Common myeloid progenitor, CD34-positive (primary cell): ENCODE results near the gene GALNT6.

ENCODE experiments used
- CTCF ChIA-PET: fragments of 350-600 bp; sonication (Branson Sonifier 250); formaldehyde crosslinking; loops from one replicate; lab custom pipeline; 2021; ENCODE audit warnings: antibody characterized with exemption; lab: Charles Lee
- POLR2A ChIA-PET: fragments of 350-600 bp; sonication (Branson Sonifier 250); formaldehyde crosslinking; loops from one replicate; lab custom pipeline; 2021; ENCODE audit warnings: antibody characterized with exemption; lab: Charles Lee
- DNase-seq, 3 donors: peaks; one replicate each; pipeline versions ENCODE4 v3.0.0 to v3.0.0-alpha.2; 2013
- H3K27ac ChIP-seq, 2 experiments: 1 replicate in 1 of 2; 2 replicates in 1 of 2; pipeline ENCODE4 v1.7.0; 2013; ENCODE audit warnings: inconsistent platforms in 2 of 2, low read length in 2 of 2, mild to moderate bottlenecking in 2 of 2, low read depth in 1 of 2, moderate library complexity in 1 of 2; ENCODE audit not compliant: severe bottlenecking in 2 of 2, insufficient read depth in 1 of 2, poor library complexity in 1 of 2
- H3K27me3 ChIP-seq, 5 experiments: replicated peaks in 2 of 5; 1 replicate in 3 of 5; 2 replicates in 2 of 5; pipeline versions ENCODE4 v1.6.1 to v1.7.0; 2013; ENCODE audit warnings: low read length in 4 of 5, mild to moderate bottlenecking in 2 of 5, moderate library complexity in 2 of 5, inconsistent platforms in 1 of 5; ENCODE audit not compliant: insufficient read depth in 5 of 5, control insufficient read depth in 4 of 5
- H3K36me3 ChIP-seq, 4 experiments: 1 replicate in 2 of 4; 2 replicates in 2 of 4; pipeline versions ENCODE4 v1.6.1 to v1.7.0; 2013; ENCODE audit warnings: low read length in 3 of 4, control low read depth in 1 of 4, mild to moderate bottlenecking in 1 of 4; ENCODE audit not compliant: control insufficient read depth in 4 of 4, insufficient read depth in 4 of 4
- H3K4me1 ChIP-seq, 4 experiments: 1 replicate in 3 of 4; 2 replicates in 1 of 4; pipeline versions ENCODE4 v1.6.1 to v1.7.1; 2013; ENCODE audit warnings: low read length in 3 of 4, mild to moderate bottlenecking in 3 of 4, control low read depth in 1 of 4, inconsistent platforms in 1 of 4, moderate library complexity in 1 of 4; ENCODE audit not compliant: control insufficient read depth in 4 of 4, insufficient read depth in 4 of 4; ENCODE audit errors: control extremely low read depth in 1 of 4
- H3K4me3 ChIP-seq, 7 experiments: 1 replicate in 4 of 7; 2 replicates in 3 of 7; pipeline versions ENCODE4 v1.5.1 to v1.7.0; 2013; ENCODE audit warnings: mild to moderate bottlenecking in 7 of 7, low read length in 6 of 7, moderate library complexity in 6 of 7, inconsistent platforms in 2 of 7, low read depth in 2 of 7, control low read depth in 1 of 7; ENCODE audit not compliant: insufficient read depth in 4 of 7, control insufficient read depth in 1 of 7; ENCODE audit errors: extremely low read depth in 1 of 7
- H3K9me3 ChIP-seq, 5 experiments: 1 replicate in 4 of 5; 2 replicates in 1 of 5; pipeline versions ENCODE4 v1.6.1 to v1.7.1; 2013; ENCODE audit warnings: low read length in 4 of 5, mild to moderate bottlenecking in 2 of 5, inconsistent platforms in 1 of 5, low read depth in 1 of 5, moderate library complexity in 1 of 5; ENCODE audit not compliant: control insufficient read depth in 4 of 5, insufficient read depth in 2 of 5; ENCODE audit errors: control extremely low read depth in 1 of 5
- WGBS: methylation state at CpG from one replicate; pipeline ENCODE4 v1.1.5; 2013; ENCODE audit not compliant: insufficient coverage; 5-methylcytosine and 5-hydroxymethylcytosine counted together

Gene GALNT6

DNA sequence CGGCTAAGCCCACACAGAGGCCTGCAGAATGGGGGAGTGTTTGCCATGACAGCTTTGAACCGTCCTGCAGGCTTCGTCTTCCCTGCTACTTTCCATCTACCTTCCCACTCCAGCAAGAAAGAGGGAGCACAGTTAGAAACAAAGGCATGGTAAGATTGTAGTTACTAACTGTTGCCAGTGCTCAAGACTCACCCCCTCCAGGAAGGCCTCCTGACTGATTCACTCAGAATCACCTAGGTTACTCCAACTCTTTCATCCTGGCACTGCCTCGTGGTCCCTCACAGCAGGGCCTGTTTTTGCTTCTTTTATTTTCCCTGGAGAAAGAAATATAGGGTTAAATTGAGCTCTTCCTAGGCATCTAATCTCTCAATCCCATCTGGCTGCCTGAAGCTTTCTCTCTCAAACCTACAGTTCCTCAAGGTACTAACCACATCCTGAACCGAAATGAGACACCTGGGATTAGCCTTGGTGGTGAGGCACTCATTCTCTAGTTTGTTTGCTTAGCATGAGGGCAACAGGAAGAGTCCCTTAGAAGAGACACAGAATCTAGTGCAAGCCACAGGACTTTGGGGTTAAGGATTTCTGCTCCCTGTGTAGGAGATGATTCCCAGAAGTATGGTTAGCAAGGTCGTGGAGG lies 7.8 kb downstream of the GALNT6 start:
- POLR2A ChIA-PET = interaction anchor here (0.5 to 2.4 kb wide), 3 partner anchors 15 to 851 kb away, joined by 3 to 11 read pairs (median 4); no protein-coding TSS in a partner anchor
- 40% methylated on average over 3 of the region's 6 CpGs for WGBS
- peak; percentile 41 to 79 (median 70) for DNase-seq

DNA sequence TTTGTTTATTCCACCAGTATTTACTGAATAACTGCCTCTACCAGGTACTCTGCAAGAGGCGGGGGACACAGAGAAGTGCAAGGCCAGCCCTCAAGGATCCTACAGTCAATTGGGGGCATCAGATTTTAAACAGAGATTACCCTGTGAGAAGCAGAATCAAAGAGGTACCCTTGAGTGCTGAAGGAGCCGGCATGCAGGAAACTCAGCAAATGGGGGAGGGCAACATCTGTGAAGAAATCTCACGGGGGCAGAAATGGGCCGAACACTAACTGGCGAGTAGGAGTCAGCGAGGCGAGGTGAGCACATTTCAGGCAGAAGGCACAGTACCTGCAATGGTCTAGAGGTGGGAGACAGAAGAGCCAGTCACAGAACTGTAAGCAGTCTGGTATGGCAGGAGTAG lies 9.0 kb downstream of the GALNT6 start:
- ChIA-PET POLR2A (interaction anchor here (0.6 to 2.4 kb wide), 2 partner anchors 13 kb away, joined by 3 to 11 read pairs; no protein-coding TSS in a partner anchor), CTCF (interaction anchor here (2.8 to 3.6 kb wide), 3 partner anchors 9 to 38 kb away, joined by 9 to 27 read pairs (median 23); no protein-coding TSS in a partner anchor)
- 80% methylated on average over 6 of the region's 7 CpGs for WGBS

More for the DNA sequence above, 7.8 kb downstream of the GALNT6 start:
- no peak overlapping the region for H3K4me3 ChIP-seq
- peaks cover 0 to 20% (median 12%) of the 10 kb centered on the region in 4 experiments for H3K36me3 ChIP-seq
- H3K27me3 ChIP-seq = no peaks in the 10 kb centered on the region
- H3K27ac ChIP-seq = no peak overlapping the region
- H3K4me1 ChIP-seq = peaks cover 7 to 53% (median 43%) of the 10 kb centered on the region in 4 experiments
- H3K9me3 ChIP-seq = no peaks in the 10 kb centered on the region
- CTCF ChIA-PET = interaction anchor here (1.3 to 3.0 kb wide), 3 partner anchors 10 to 38 kb away, joined by 4 to 23 read pairs (median 6); no protein-coding TSS in a partner anchor

DNA sequence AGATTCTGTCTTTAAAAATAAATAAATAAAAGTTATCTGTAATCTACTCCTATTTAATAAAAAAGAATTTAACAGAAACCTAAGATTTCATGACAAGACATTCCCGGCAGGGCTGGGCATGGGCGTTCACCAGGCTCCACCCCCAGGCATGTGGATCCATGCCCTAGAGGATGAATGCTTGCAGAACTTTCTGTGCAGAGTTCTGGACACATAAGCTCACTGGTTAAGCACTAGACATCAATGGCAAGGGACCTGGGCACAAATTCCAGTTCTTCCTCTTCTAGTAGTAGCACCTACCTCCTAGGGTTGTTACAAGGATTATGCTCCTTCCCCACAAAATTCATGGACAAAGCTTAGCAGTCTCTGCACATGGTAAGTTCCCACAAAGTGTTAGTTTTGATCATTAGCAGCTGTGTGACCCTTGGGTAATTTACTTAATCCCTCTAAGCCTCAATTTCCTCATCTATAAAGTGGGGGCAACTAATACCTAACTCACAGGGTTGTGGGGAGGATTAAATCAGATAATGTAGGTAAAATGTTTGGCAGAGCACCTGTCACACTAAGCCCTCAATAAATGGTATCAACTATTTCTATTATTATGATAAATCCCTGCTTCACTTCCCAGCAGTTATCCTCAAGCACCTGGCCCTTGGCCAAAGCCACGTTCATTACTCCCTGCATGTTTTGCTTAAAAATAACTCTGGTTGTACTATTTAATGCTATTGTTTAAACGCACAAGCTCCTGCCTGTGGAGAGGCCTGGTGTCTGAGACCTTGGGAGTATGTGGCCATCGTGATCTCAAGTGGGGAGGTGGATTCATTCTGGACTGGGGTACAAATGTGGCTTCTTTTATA lies 9.8 kb downstream of the GALNT6 start:
- peaks cover 0 to 34% (median 18%) of the 10 kb centered on the region in 4 experiments for H3K36me3 ChIP-seq
- WGBS = 80% methylated on average over 4 of the region's 5 CpGs
- no peak for DNase-seq
- H3K9me3 ChIP-seq = no peaks in the 10 kb centered on the region
- peaks cover 4 to 46% (median 31%) of the 10 kb centered on the region in 4 experiments for H3K4me1 ChIP-seq
- POLR2A ChIA-PET = interaction anchor here (0.6 kb wide), 1 partner anchor 13 kb away, joined by 3 read pairs; no protein-coding TSS in a partner anchor
- CTCF ChIA-PET = interaction anchor here (1.0 to 3.6 kb wide), 5 partner anchors 8 to 38 kb away, joined by 3 to 27 read pairs (median 9); no protein-coding TSS in a partner anchor
- no peaks in the 10 kb centered on the region for H3K27me3 ChIP-seq
- no peak overlapping the region for H3K27ac ChIP-seq
- no peak overlapping the region for H3K4me3 ChIP-seq

More for the DNA sequence above, 9.0 kb downstream of the GALNT6 start:
- peaks cover 4 to 47% (median 33%) of the 10 kb centered on the region in 4 experiments for H3K4me1 ChIP-seq
- H3K9me3 ChIP-seq = no peaks in the 10 kb centered on the region
- H3K36me3 ChIP-seq = peaks cover 0 to 28% (median 14%) of the 10 kb centered on the region in 4 experiments
- no peak overlapping the region for H3K27ac ChIP-seq
- no peaks in the 10 kb centered on the region for H3K27me3 ChIP-seq
- no peak overlapping the region for H3K4me3 ChIP-seq
- no peak for DNase-seq

GRCh38 chr12:51379571-51379970 lies 11.6 kb downstream of the GALNT6 start:
- DNase-seq = no peak
- Histone ChIP-seq H3K4me3 (no peak overlapping the region), H3K36me3 (peaks cover under 1 to 37% (median 24%) of the 10 kb centered on the region in 4 experiments), H3K27ac (no peak overlapping the region), H3K9me3 (no peaks in the 10 kb centered on the region), H3K27me3 (no peaks in the 10 kb centered on the region), H3K4me1 (peaks cover 4 to 43% (median 29%) of the 10 kb centered on the region in 4 experiments)
- CTCF ChIA-PET = interaction anchor here (0.9 to 3.6 kb wide), 3 partner anchors 9 to 12 kb away, joined by 3 to 27 read pairs (median 5); partner anchors contain the start of gene GALNT6
- POLR2A ChIA-PET = no interaction called here
- WGBS = 97% methylated on average over 6 of the region's 11 CpGs

GRCh38 chr12:51378749-51379148 lies 12.5 kb downstream of the GALNT6 start:
- CTCF ChIA-PET = interaction anchor here (1.7 to 3.6 kb wide), 2 partner anchors 11 to 41 kb away, joined by 6 to 27 read pairs; no protein-coding TSS in a partner anchor
- peaks cover 6 to 41% (median 26%) of the 10 kb centered on the region in 4 experiments for H3K36me3 ChIP-seq
- POLR2A ChIA-PET = no interaction called here
- H3K9me3 ChIP-seq = no peaks in the 10 kb centered on the region
- DNase-seq = peak; percentile 55 to 81 (median 75)
- no peak overlapping the region for H3K4me3 ChIP-seq
- no peak overlapping the region for H3K27ac ChIP-seq
- H3K4me1 ChIP-seq = peaks cover 4 to 39% (median 26%) of the 10 kb centered on the region in 4 experiments
- no peaks in the 10 kb centered on the region for H3K27me3 ChIP-seq
- 50% methylated on average over 1 of the region's 2 CpGs for WGBS

DNA sequence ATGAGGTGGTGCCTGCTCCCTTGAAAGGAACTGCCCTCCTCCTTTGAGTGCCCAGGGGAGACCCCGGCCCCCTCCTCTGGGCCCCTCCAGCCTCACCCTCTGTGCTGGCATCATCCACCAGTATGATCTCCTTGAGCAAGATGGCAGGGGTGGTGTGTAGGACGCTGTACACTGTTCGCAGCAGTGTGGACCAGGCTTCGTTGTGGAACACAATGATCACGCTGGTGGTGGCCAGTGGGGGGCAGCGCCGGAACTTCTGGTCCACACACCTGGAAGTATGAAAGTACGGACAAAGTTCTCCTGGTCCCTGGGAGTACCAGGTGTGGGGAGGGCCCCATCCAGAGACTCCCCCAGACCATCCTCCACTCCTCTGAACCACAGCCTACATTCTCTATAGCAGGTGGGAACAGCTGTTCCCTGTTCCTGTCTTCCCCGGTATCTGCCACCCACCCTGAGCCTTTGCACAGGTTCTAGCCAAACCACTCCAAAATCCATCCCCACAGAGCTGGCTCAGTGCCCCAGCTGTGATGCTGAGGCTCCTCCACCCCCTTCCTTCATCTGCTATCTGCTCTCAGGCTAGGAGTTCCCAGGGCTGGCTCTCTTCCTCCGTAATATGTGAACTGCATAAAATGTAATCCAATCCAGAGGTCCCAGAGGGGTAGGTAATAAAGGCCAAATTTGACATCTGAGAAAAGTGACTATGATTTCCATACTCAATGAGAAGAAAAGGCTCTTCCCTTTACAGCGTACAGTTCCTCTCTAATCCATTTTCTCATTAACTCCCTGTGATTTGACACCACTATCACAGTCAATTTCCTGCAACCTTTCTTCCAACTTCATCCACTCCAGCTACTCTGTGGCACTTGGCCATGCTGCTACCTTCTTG lies 13.9 kb downstream of the GALNT6 start:
- Histone ChIP-seq H3K4me3 (no peak overlapping the region), H3K4me1 (peaks cover 8 to 39% (median 23%) of the 10 kb centered on the region in 4 experiments), H3K27me3 (no peaks in the 10 kb centered on the region), H3K9me3 (peaks cover 0 to 2% (median 0%) of the 10 kb centered on the region in 5 experiments), H3K36me3 (peaks cover 6 to 42% (median 27%) of the 10 kb centered on the region in 4 experiments), H3K27ac (no peak overlapping the region)
- no peak for DNase-seq
- 93% methylated on average over 10 of the region's 11 CpGs for WGBS
- ChIA-PET CTCF (interaction anchor here (1.0 to 2.2 kb wide), 5 partner anchors 9 to 44 kb away, joined by 3 to 8 read pairs (median 6); no protein-coding TSS in a partner anchor), POLR2A (no interaction called here)
